Measurements from ENCODE around the gene KLC4. TPM values are rescaled to one million over a fixed set of nuclear protein-coding genes. Genes with fewer than 3 reads are reported as not detected.
A peak's percentile ranks its signal among the peaks of the same experiment; 100 is the strongest.

KLC4 gene
- total RNA-seq (2014; rRNA removed; shearing (Covaris generic)): 14.7 and 21.1 TPM in 2 replicates

- peak; percentile 99 for DNase-seq (ENCODE audit: low read depth)
These were observed at the start of gene KLC4, which contains the start of gene MRPL2 for GRCh38 chr6:43059168-43060033. KLC4 (plus strand) TSS chr6:43059631; CDS start chr6:43061336, 1,705 bp downstream. MRPL2 (minus strand) TSS chr6:43059434; CDS start chr6:43059381, 53 bp downstream.

GRCh38 chr6:43011207-43011606, 48.2 kb upstream of the KLC4 start:
- no peak for DNase-seq (ENCODE audit: low read depth)

- no peak for DNase-seq (ENCODE audit: low read depth)
These were observed 47.1 kb upstream of the KLC4 start for GRCh38 chr6:43012364-43012763.

DNA sequence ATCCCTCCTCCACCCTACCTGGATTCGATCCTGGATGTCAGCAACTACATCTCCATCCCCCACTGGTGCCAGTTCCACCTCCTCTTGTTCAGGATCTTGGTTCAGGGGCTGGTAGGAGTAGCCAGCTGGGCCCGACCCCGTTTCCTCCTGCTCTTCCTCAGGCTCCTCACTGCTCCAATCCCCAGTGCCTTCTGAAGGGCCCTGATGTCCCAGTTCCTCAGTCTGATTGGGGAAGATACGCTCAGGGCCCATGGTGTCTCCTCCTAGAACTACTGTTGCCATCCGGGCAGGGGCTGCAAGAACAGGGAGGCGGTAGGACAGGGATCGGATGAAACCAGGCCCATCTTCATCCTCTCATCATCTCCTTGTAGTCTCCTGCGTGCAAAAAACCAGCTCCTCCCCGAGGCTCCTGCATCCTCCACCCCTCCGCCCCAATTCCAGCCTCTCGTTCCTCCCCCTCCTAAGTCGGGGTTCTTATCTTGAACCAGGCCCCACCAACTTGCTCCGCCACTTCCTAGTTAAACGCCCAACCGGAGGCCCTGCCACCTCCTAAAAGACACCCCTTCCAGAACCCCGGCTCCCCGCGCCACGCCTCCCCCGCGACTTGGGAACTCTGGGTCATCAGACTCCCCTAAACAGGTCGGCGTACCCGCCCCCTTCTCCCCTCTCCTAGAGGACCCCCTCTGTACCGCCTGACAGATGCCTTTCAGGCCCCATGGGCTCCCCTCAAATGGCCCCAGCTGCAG, 46.2 kb upstream of the KLC4 start:
- peak; percentile 70 for DNase-seq (ENCODE audit: low read depth)

GRCh38 chr6:43013843-43014433, 45.5 kb upstream of the KLC4 start, which contains the start of the genes KLHDC3 and MEA1:
KLHDC3 (plus strand) TSS chr6:43014249; CDS start chr6:43017193, 2,944 bp downstream.
MEA1 (minus strand) TSS chr6:43013946; CDS start chr6:43013813, 133 bp downstream.
- DNase-seq (ENCODE audit: low read depth): peak; percentile 100

- peak; percentile 42 for DNase-seq (ENCODE audit: low read depth)
These were observed 45.0 kb upstream of the KLC4 start for GRCh38 chr6:43014434-43014909.

- no peak for DNase-seq (ENCODE audit: low read depth)
These were observed 43.1 kb upstream of the KLC4 start for GRCh38 chr6:43016176-43016942.

DNA sequence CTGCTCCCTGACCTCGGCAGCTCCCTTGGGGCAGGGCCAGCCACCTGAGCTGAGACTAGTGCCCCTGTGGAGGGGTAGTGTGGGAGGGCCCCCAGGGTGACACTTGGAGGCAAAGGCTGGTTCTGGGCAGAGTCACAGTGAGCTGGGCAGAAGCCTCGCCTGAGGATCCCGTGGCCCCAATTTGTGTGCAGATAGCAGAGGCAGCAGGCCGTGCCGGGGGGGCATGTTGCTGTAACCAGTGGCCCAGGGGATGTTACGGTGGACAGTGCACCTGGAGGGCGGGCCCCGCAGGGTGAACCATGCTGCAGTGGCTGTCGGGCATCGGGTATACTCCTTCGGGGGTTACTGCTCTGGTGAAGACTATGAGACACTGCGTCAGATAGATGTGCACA, 42.5 kb upstream of the KLC4 start:
- no peak for DNase-seq (ENCODE audit: low read depth)

DNA sequence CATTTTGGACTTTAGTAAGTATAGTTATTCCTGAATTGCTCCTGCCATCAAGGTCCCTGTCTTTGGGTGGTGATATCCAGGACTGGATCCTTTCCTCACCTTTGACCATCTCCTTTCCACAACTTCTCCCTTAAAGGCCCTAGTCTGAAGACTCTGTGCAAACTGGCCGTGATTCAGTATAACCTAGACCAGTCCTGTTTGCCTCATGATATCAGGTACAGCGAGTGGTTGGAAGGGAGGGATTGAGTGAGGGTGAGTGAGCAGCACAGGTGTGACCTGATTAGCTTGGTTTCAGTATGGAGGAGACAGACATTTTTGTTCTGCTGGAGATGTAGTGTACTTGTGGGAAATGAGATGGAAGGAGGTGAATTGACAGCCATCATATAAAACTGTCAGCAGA, 40.3 kb upstream of the KLC4 start:
- DNase-seq (ENCODE audit: low read depth): no peak

DNA sequence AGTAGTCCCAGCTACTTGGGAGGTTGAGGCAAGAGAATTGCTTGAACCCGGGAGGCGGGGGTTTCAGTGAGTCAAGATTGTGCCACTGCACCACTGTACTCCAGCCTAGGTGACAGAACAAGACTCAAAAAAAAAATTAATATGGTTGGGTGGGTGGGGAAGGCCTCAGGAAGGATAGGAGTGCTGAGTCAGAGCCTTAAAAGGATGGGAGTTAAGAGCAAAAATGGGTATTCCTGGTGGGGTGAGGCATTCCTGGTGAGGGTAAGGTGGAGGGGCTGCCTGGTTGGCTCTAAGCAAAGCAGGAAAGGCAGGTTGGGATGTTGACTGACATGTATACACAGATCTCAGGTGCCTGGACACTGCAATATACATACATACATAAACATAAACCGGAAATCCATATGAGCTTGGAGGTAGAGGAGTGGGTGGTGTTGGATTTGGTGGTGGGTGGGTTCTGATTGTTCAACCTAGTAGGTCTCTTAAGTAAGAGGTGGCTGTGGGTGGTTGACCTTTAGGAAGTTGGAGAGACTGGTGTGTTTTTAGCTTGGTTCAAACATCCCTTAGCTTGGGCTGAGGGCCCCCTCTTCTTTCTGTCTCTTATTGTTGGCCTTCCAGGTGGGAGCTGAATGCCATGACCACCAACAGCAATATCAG, 39.3 kb upstream of the KLC4 start:
- no peak for DNase-seq (ENCODE audit: low read depth)

- DNase-seq (ENCODE audit: low read depth): peak; percentile 41
These were observed 38.6 kb upstream of the KLC4 start for GRCh38 chr6:43020847-43021246.

- DNase-seq (ENCODE audit: low read depth): peak; percentile 80
These were observed 38.0 kb upstream of the KLC4 start, which contains the start of gene RRP36 for GRCh38 chr6:43021270-43022047. RRP36 (plus strand) TSS chr6:43021623; CDS start chr6:43021655, 32 bp downstream.

DNA sequence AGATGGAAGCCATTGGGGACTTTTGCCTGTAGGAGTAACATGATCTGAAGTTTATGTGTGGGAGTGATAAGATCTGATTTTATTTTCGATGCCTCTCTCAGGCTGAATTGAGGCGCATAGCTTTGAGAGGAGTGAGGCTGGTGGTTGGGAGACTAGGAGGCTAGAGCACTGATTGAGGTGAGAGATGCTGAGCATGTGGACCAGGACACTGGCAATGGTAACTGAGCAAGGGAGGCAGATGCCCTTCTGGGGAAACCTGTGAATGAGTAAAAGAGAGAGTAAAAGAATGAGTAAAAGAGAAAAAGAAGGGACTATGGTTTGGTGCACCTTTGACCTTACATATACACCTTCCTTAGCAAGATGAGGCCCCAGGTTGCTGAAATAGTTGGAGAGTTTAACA, 35.0 kb upstream of the KLC4 start:
- no peak for DNase-seq (ENCODE audit: low read depth)

GRCh38 chr6:43026365-43026764, 33.1 kb upstream of the KLC4 start:
- no peak for DNase-seq (ENCODE audit: low read depth)

DNA sequence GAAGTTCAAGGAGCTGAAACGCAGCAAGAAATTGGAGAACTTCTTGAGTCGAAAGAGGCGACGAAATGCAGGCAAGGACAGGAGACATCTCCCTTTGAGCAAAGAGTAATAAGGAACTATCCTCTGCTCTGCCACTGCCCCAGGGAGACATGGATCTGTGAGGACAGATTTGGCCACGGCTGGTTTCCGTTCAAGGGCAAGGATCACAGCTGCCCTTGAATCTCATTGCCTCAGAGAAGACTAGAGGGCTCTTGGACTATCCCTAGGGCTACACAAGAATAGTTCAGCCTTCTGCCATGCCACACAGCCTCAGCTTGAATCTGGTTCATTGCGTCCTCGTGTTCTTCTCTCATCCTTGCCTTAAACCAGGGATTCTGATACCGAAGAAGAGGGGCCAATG, 30.3 kb upstream of the KLC4 start:
- no peak for DNase-seq (ENCODE audit: low read depth)

DNA sequence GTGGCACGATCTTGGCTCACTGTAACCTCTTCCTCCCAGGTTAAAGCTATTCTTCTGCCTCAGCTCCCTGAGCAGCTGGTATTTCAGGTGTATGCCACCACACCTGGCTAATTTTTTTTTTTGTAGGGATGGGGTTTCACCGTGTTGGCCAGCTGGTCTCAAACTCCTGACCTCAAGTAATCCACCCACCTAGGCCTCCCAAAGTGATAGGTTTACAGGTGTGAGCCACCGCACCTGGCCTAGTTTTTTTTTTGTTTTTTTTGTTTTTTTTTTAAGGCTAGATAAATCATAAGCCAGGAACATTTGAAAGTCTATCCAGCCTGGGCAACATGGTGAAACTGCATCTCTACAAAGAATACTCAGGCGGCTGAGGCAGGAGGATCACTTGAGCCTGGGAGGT, 27.1 kb upstream of the KLC4 start:
- no peak for DNase-seq (ENCODE audit: low read depth)

GRCh38 chr6:43033496-43034189, 25.8 kb upstream of the KLC4 start:
- DNase-seq (ENCODE audit: low read depth): no peak

DNA sequence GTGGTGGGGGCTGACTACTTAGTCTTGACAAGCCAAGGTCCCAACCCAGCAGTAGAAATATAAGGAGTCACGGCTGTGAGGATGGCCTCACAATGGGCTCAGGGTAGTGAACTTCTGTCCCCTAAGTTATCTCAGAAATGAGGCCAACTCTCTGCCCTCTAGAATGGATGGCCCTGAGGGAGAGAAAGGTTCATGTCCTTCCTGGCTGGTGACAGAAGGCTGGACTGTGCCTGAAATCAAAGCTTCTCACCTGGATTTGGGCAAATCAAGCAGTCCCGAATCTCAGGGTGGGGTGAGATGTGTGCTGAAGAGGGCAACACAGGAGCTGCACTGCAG, 25.3 kb upstream of the KLC4 start:
- no peak for DNase-seq (ENCODE audit: low read depth)

GRCh38 chr6:43035495-43036194, 23.8 kb upstream of the KLC4 start:
- DNase-seq (ENCODE audit: low read depth): no peak
